Astrocyte (in vitro differentiated cells and primary cell): Measurements from ENCODE around the gene SPOCK1. TPM values are rescaled to one million over a fixed set of nuclear protein-coding genes. Genes with fewer than 3 reads are reported as not detected.

Experiments used
- DNase-seq: peaks from one replicate; pipeline ENCODE4 v3.0.0-alpha.2; 2010; ENCODE audit warnings: low read depth
- FAIRE-seq: peaks from 2 replicates; lab custom pipeline; 2011; peaks lifted over from hg19 to GRCh38; lab: Jason Lieb, UNC
- H2AFZ ChIP-seq: 2 replicates; pipeline ENCODE4 v1.6.0; 2012; ENCODE audit warnings: low read depth, low read length, inconsistent platforms
- H3K27ac ChIP-seq: 2 replicates; pipeline ENCODE4 v1.5.1; 2011; ENCODE audit warnings: low read depth, low read length, inconsistent platforms
- H3K27me3 ChIP-seq: 2 replicates; pipeline ENCODE4 v1.6.0; 2011; ENCODE audit warnings: low read length, inconsistent platforms; ENCODE audit not compliant: insufficient read depth
- H3K36me3 ChIP-seq: 2 replicates; pipeline ENCODE4 v1.5.1; 2011; ENCODE audit warnings: low read length, inconsistent platforms; ENCODE audit not compliant: insufficient read depth
- H3K4me1 ChIP-seq: 2 replicates; pipeline ENCODE4 v1.5.1; 2011; ENCODE audit warnings: low read length, inconsistent platforms; ENCODE audit not compliant: insufficient read depth
- H3K4me2 ChIP-seq: 2 replicates; pipeline ENCODE4 v1.6.0; 2012; ENCODE audit warnings: low read length, inconsistent platforms
- H3K4me3 ChIP-seq: 2 replicates; pipeline ENCODE4 v1.5.1; 2011; ENCODE audit warnings: low read depth, mild to moderate bottlenecking, low read length, inconsistent platforms; ENCODE audit not compliant: insufficient read depth
- H3K79me2 ChIP-seq: 2 replicates; pipeline ENCODE4 v1.6.0; 2012; ENCODE audit warnings: mild to moderate bottlenecking, low read length, inconsistent platforms; ENCODE audit not compliant: insufficient read depth
- H3K9ac ChIP-seq: 2 replicates; pipeline ENCODE4 v1.6.0; 2012; ENCODE audit warnings: mild to moderate bottlenecking, low read length, inconsistent platforms
- H3K9me3 ChIP-seq: 2 replicates; pipeline ENCODE4 v1.5.1; 2012; ENCODE audit warnings: low read depth, mild to moderate bottlenecking, low read length, inconsistent platforms; ENCODE audit not compliant: insufficient read depth
- H4K20me1 ChIP-seq: 2 replicates; pipeline ENCODE4 v1.6.0; 2012; ENCODE audit warnings: low read length, inconsistent platforms; ENCODE audit not compliant: insufficient read depth
- H3K27ac Mint-ChIP-seq: one replicate; pipeline ENCODE4 v1.8.0; 2021; ENCODE audit warnings: mild to moderate bottlenecking, mixed read lengths; ENCODE audit not compliant: unreplicated experiment
- H3K27me3 Mint-ChIP-seq: one replicate; pipeline ENCODE4 v1.8.0; 2021; ENCODE audit warnings: low read depth, mixed read lengths; ENCODE audit not compliant: unreplicated experiment
- H3K36me3 Mint-ChIP-seq: one replicate; pipeline ENCODE4 v1.8.0; 2021; ENCODE audit warnings: low read depth, mixed read lengths; ENCODE audit not compliant: unreplicated experiment
- H3K4me1 Mint-ChIP-seq: one replicate; pipeline ENCODE4 v1.8.0; 2021; ENCODE audit warnings: low read depth, mixed read lengths; ENCODE audit not compliant: unreplicated experiment
- H3K4me3 Mint-ChIP-seq: one replicate; pipeline ENCODE4 v1.8.0; 2021; ENCODE audit warnings: mild to moderate bottlenecking, moderate library complexity, mixed read lengths; ENCODE audit not compliant: unreplicated experiment
- H3K9me3 Mint-ChIP-seq: one replicate; pipeline ENCODE4 v1.8.0; 2021; ENCODE audit warnings: mild to moderate bottlenecking, mixed read lengths; ENCODE audit not compliant: unreplicated experiment
- EZH2 ChIP-seq: IDR thresholded peaks from 2 replicates; pipeline ENCODE4 v1.6.1; 2012; ENCODE audit warnings: mild to moderate bottlenecking, low read length, inconsistent platforms; ENCODE audit not compliant: insufficient read depth
- total RNA-seq: library from RNA; stranded (reverse); gene quantifications from 2 replicates; pipeline ENCODE4 v1.2.1, GENCODE V29; 2021
- TF ChIP-seq, protein P1 (sequence below): IDR thresholded peaks from 2 replicates; pipeline ENCODE4 v1.5.1; 2011; ENCODE audit warnings: low read depth, mild to moderate bottlenecking, inconsistent platforms, low read length, moderate library complexity; ENCODE audit not compliant: insufficient read depth

SPOCK1 gene
- total RNA-seq, 1 donor from 2014 or later: 53.5 TPM

DNA sequence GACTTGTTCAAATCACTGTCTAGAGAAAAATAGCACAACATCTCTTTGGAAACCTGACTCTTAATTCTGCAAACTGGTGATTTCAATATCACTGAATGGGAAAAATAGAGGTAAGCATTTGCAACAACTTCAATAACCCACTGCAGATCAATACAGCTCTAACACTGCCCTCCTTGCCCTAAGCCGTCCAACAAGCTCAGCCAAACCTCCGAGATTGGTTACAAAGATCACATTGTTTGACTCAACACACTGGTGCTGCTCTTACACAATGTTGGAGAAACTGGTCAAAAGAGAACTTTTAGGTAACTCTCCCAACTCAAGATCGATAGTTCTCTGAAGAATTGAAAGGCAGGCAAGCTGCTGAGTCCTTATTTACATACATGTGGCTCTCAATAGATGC is 150.4 kb downstream of the SPOCK1 start:
- Histone ChIP-seq H3K27me3 (no peaks in the 10 kb centered on the region), H3K9ac (no peak overlapping the region), H3K9me3 (no peaks in the 10 kb centered on the region), H3K4me2 (no peak overlapping the region), H3K79me2 (peaks cover 7% of the 10 kb centered on the region), H4K20me1 (peaks cover 33% of the 10 kb centered on the region), H3K4me3 (no peak overlapping the region), H3K4me1 (peaks cover under 1% of the 10 kb centered on the region), H3K27ac (no peak overlapping the region), H2AFZ (no peak overlapping the region), H3K36me3 (no peaks in the 10 kb centered on the region)
- TF ChIP-seq, protein P1, sequence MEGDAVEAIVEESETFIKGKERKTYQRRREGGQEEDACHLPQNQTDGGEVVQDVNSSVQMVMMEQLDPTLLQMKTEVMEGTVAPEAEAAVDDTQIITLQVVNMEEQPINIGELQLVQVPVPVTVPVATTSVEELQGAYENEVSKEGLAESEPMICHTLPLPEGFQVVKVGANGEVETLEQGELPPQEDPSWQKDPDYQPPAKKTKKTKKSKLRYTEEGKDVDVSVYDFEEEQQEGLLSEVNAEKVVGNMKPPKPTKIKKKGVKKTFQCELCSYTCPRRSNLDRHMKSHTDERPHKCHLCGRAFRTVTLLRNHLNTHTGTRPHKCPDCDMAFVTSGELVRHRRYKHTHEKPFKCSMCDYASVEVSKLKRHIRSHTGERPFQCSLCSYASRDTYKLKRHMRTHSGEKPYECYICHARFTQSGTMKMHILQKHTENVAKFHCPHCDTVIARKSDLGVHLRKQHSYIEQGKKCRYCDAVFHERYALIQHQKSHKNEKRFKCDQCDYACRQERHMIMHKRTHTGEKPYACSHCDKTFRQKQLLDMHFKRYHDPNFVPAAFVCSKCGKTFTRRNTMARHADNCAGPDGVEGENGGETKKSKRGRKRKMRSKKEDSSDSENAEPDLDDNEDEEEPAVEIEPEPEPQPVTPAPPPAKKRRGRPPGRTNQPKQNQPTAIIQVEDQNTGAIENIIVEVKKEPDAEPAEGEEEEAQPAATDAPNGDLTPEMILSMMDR: no peak
- TF ChIP-seq EZH2: no peak
- FAIRE-seq (no peak), DNase-seq (no peak)
- no peak overlapping the region for H3K4me3 Mint-ChIP-seq
- H3K36me3 Mint-ChIP-seq: no peaks in the 10 kb centered on the region
- peaks cover 11% of the 10 kb centered on the region for H3K27me3 Mint-ChIP-seq
- peaks cover 6% of the 10 kb centered on the region for H3K9me3 Mint-ChIP-seq
- H3K4me1 Mint-ChIP-seq: no peaks in the 10 kb centered on the region
- no peak overlapping the region for H3K27ac Mint-ChIP-seq

DNA sequence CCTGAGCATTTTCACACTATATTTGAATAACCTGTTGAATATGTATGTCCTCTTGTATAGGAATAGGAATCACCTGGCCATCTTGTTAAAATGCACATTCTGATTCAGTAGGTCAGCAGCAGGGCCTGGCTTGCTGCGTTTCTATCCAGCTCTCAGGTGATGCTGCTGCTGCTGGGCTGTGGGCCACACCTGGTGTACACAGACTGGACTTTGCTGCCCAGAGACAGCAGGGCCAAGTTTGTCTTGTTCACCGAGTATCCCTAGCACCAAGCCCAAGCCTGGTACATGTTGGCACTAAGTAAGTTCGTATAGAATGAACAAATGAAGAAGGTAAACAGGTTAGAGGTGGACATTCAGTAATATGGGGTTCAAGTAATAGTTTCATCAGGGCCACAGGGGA is 151.3 kb downstream of the SPOCK1 start:
- TF ChIP-seq EZH2: no peak
- TF ChIP-seq, protein P1: no peak
- H3K4me3 Mint-ChIP-seq: no peak overlapping the region

DNA sequence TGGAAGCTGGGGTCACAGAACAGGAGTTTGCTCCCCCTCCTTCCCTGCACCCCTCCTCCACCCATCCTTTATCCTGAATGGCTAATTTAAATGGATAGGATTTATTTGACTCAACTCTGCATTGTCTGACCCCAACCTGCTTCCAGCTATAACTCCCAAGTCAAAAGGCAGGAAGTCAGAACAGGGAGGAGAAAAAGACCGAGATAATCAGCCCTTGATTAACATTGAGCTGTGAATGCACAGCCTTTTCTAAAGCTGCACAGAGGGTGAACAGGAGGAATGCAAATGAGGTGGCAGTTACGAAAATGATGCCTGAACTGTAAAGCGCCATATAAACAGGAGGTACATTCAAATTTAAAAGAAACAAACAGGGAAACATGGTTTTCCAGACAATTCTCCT is 152.8 kb downstream of the SPOCK1 start:
- FAIRE-seq (no peak), DNase-seq (no peak)
- Histone ChIP-seq H3K4me2 (no peak overlapping the region), H3K27ac (no peak overlapping the region), H3K9me3 (no peaks in the 10 kb centered on the region), H3K79me2 (peaks cover 5% of the 10 kb centered on the region), H3K36me3 (no peaks in the 10 kb centered on the region), H3K9ac (no peak overlapping the region), H2AFZ (no peak overlapping the region), H3K4me3 (no peak overlapping the region), H3K4me1 (peaks cover 17% of the 10 kb centered on the region), H4K20me1 (peaks cover 21% of the 10 kb centered on the region), H3K27me3 (no peaks in the 10 kb centered on the region)
- peaks cover 6% of the 10 kb centered on the region for H3K9me3 Mint-ChIP-seq
- H3K4me1 Mint-ChIP-seq: peaks cover 8% of the 10 kb centered on the region
- no peak overlapping the region for H3K27ac Mint-ChIP-seq
- TF ChIP-seq, protein P1: no peak
- no peak for TF ChIP-seq EZH2
- no peak overlapping the region for H3K4me3 Mint-ChIP-seq
- peaks cover 3% of the 10 kb centered on the region for H3K36me3 Mint-ChIP-seq
- H3K27me3 Mint-ChIP-seq: peaks cover 10% of the 10 kb centered on the region

More for the DNA sequence above, 151.3 kb downstream of the SPOCK1 start:
- H3K36me3 ChIP-seq: no peaks in the 10 kb centered on the region
- H4K20me1 ChIP-seq: peaks cover 35% of the 10 kb centered on the region
- FAIRE-seq (no peak), DNase-seq (no peak)
- peaks cover 5% of the 10 kb centered on the region for H3K79me2 ChIP-seq
- H3K27me3 Mint-ChIP-seq: peaks cover 10% of the 10 kb centered on the region
- peaks cover 3% of the 10 kb centered on the region for H3K36me3 Mint-ChIP-seq
- no peak overlapping the region for H2AFZ ChIP-seq
- peaks cover 9% of the 10 kb centered on the region for H3K4me1 ChIP-seq
- H3K27ac ChIP-seq: no peak overlapping the region
- H3K27me3 ChIP-seq: no peaks in the 10 kb centered on the region
- peaks cover 2% of the 10 kb centered on the region for H3K4me1 Mint-ChIP-seq
- H3K9me3 ChIP-seq: no peaks in the 10 kb centered on the region
- no peak overlapping the region for H3K4me3 ChIP-seq
- peaks cover 6% of the 10 kb centered on the region for H3K9me3 Mint-ChIP-seq
- no peak overlapping the region for H3K9ac ChIP-seq
- no peak overlapping the region for H3K27ac Mint-ChIP-seq
- H3K4me2 ChIP-seq: no peak overlapping the region
